ENCODE results near the gene TP53BP2. TPM values are rescaled to one million over a fixed set of nuclear protein-coding genes. Genes with fewer than 3 reads are reported as not detected.
"Not testable (repeated sequence)": the region's sequence is repeated elsewhere in the genome, so short reads cannot be mapped to it uniquely, and the experiment has no call there.

Gene TP53BP2
- total and polyA plus RNA-seq, 2 donors (not counting 3 experiments of a cell fraction or from before 2014, with no cell fraction given): 21.9 to 51.9 TPM

- H4K20me1 ChIP-seq (replicated peaks; ENCODE audit: control insufficient read depth, extremely low read depth, insufficient read depth, low read length); H2AFZ ChIP-seq (ENCODE audit: low read depth, low read length); dilution Hi-C loops (cut with MboI; ENCODE audit: extremely low pct_ligation_motif_present, low sequenced_read_pairs); FAIRE-seq; H3K27me3 ChIP-seq (ENCODE audit: control insufficient read depth in 2 of 2, insufficient read depth in 2 of 2, low read length in 2 of 2); H3K27ac ChIP-seq (ENCODE audit: insufficient read depth, low read depth, low read length); H3K9ac ChIP-seq (replicated peaks; ENCODE audit: extremely low read depth, insufficient read depth, low read length); POLR2A ChIA-PET; H3K4me2 ChIP-seq (ENCODE audit: insufficient read depth, low read length); H3K79me2 ChIP-seq (ENCODE audit: control insufficient read depth, insufficient read depth, low read length); H3K4me3 ChIP-seq (replicated peaks in 1 of 3; ENCODE audit: insufficient read depth in 1 of 3, low read depth in 1 of 3, low read length in 3 of 3); BruUV-seq (replicated peaks); H3K9me1 ChIP-seq (replicated peaks; ENCODE audit: control insufficient read depth, extremely low read depth, insufficient read depth, low read length); DNase-seq (ENCODE audit: low read depth, low spot score); H3K9me3 ChIP-seq (replicated peaks; ENCODE audit: control insufficient read depth, insufficient read depth, low read length): not testable (repeated sequence)
- Histone ChIP-seq H3K4me1 (ENCODE audit: control insufficient read depth, extremely low read depth, insufficient read depth, low read length) (peaks cover 13% of the 10 kb centered on the region), H3K36me3 (ENCODE audit: control insufficient read depth in 2 of 2, extremely low read depth in 1 of 2, insufficient read depth in 2 of 2, low read length in 2 of 2) (peaks cover 9 to 13% of the 10 kb centered on the region in 2 experiments)
- intact Hi-C loops (cut with micrococcal nuclease): loop anchor here (2.0 to 5.0 kb wide), 2 partner anchors 302 to 523 kb away; partner anchors contain the start of gene FBXO28
- CTCF ChIA-PET: interaction anchor here (2.1 kb wide), 2 partner anchors 34 to 99 kb away, joined by 14 to 41 read pairs; partner anchors contain the start of gene TP53BP2
Observed at GRCh38 chr1:223809905-223810304, 35.8 kb downstream of the TP53BP2 start.

- Histone ChIP-seq H3K9me1 (replicated peaks; ENCODE audit: control insufficient read depth, extremely low read depth, insufficient read depth, low read length) (no peaks in the 10 kb centered on the region), H3K27me3 (ENCODE audit: control insufficient read depth in 2 of 2, insufficient read depth in 2 of 2, low read length in 2 of 2) (no peaks in the 10 kb centered on the region), H3K79me2 (ENCODE audit: control insufficient read depth, insufficient read depth, low read length) (no peaks in the 10 kb centered on the region), H3K4me1 (ENCODE audit: control insufficient read depth, extremely low read depth, insufficient read depth, low read length) (peaks cover 4% of the 10 kb centered on the region), H4K20me1 (replicated peaks; ENCODE audit: control insufficient read depth, extremely low read depth, insufficient read depth, low read length) (no peaks in the 10 kb centered on the region), H3K36me3 (ENCODE audit: control insufficient read depth in 2 of 2, extremely low read depth in 1 of 2, insufficient read depth in 2 of 2, low read length in 2 of 2) (peaks cover 19 to 23% of the 10 kb centered on the region in 2 experiments), H3K4me2 (ENCODE audit: insufficient read depth, low read length) (no peak overlapping the region), H3K4me3 (replicated peaks in 1 of 3; ENCODE audit: insufficient read depth in 1 of 3, low read depth in 1 of 3, low read length in 3 of 3) (no peak overlapping the region), H3K9ac (replicated peaks; ENCODE audit: extremely low read depth, insufficient read depth, low read length) (no peak overlapping the region), H2AFZ (ENCODE audit: low read depth, low read length) (no peak overlapping the region), H3K27ac (ENCODE audit: insufficient read depth, low read depth, low read length) (no peak overlapping the region), H3K9me3 (replicated peaks; ENCODE audit: control insufficient read depth, insufficient read depth, low read length) (no peaks in the 10 kb centered on the region)
- intact Hi-C loops (cut with micrococcal nuclease): no loop called here
- CTCF ChIA-PET: interaction anchor here (1.0 kb wide), 1 partner anchor 8 kb away, joined by 3 read pairs; no protein-coding TSS in a partner anchor
- dilution Hi-C loops (cut with MboI; ENCODE audit: extremely low pct_ligation_motif_present, low sequenced_read_pairs): no loop called here
- FAIRE-seq: no peak
- TF ChIP-seq FOS (IDR thresholded peaks at IDR 0.05; ENCODE audit: borderline replicate concordance, insufficient read depth, low read length) (no peak), MYC (IDR thresholded peaks at IDR 0.05; ENCODE audit: low read depth, low read length) (no peak), CTCF (IDR thresholded peaks at IDR 0.05; ENCODE audit: extremely low read depth in 1 of 2, insufficient read depth in 1 of 2, low read depth in 1 of 2, low read length in 2 of 2) (no peak), GATA2 (IDR thresholded peaks at IDR 0.05; ENCODE audit: insufficient read depth, insufficient read length, low read depth, low read length) (no peak), POLR2A (IDR thresholded peaks at IDR 0.05; ENCODE audit: low read depth, low read length) (no peak), EZH2 (IDR thresholded peaks at IDR 0.05; ENCODE audit: borderline replicate concordance, low read depth, low read length, severe bottlenecking) (no peak), JUN (IDR thresholded peaks at IDR 0.05; ENCODE audit: borderline replicate concordance, insufficient read depth, insufficient read length, low read depth) (no peak), POLR2AphosphoS5 (IDR thresholded peaks at IDR 0.05; ENCODE audit: insufficient read depth, low read depth, low read length) (no peak)
- TF ChIP-seq, protein P1, sequence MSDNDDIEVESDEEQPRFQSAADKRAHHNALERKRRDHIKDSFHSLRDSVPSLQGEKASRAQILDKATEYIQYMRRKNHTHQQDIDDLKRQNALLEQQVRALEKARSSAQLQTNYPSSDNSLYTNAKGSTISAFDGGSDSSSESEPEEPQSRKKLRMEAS (IDR thresholded peaks at IDR 0.05; ENCODE audit: insufficient read depth, insufficient read length): no peak
- no peak for DNase-seq (ENCODE audit: low read depth, low spot score)
- no TSS peak for BruUV-seq (replicated peaks)
- POLR2A ChIA-PET: interaction anchor here (0.6 kb wide), 1 partner anchor 64 kb away, joined by 5 read pairs; no protein-coding TSS in a partner anchor
Observed at GRCh38 chr1:223803211-223803610, 42.5 kb downstream of the TP53BP2 start.
